HG02981 (cell line): Measurements from ENCODE around the gene COL6A5.

Experiments
- ATAC-seq: cut with Tn5 transposase; IDR thresholded peaks from one replicate; pipeline ENCODE4 v1.9.1; 2021; ENCODE audit warnings: mild to moderate bottlenecking, moderate library complexity; ENCODE audit not compliant: unreplicated experiment

The COL6A5 gene

DNA sequence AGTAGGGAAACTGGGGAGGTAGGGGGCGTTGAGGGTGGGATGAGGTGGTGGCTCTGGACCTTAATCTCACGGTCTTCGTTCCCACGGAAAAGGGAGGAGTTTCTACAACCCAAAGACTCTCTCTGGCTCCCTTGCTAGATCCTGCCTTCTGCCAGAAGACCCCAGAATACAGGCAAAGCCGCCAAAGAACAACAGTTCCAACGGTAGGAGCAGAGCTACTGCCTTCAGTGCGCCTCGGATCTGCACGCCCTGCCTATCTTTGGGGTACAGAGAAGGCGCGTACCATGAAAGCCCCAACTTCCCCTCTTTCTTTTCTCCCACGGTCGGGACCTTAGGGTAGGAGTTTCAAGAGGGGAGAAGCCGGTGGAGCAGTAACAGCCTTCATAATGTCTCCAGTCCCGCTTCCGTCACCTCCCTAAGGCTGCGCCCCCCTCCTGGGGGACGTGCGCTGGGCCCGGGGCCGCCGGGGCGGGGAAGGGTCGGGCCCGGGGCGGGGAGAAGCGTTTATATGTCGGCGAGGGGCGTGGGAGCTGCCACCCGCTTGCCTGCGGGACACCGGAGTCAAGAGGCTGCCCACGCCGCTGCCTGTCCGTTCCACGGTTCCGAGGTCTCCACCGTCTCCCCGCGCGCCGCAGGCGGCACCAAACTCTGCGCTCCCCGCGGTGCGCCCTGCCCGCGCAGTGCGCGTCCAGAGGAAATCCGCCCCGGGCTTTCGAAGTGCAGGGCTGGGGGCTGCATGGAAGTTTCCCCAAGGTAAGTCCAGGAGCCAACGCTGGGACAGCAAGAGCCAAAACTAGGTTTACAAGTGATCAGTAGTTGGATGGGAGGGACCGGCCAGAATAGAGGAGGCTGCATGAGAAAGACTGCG lies 171.4 kb downstream of the COL6A5 start, which contains the start of gene COL6A6:
Gene COL6A6 (plus strand): TSS at position 533 of the 868 bp plus-strand sequence. CDS start 43,188 bp downstream, outside the sequence.
- no peak for ATAC-seq

GRCh38 chr3:130517602-130518001 lies 172.1 kb downstream of the COL6A5 start:
- no peak for ATAC-seq

DNA sequence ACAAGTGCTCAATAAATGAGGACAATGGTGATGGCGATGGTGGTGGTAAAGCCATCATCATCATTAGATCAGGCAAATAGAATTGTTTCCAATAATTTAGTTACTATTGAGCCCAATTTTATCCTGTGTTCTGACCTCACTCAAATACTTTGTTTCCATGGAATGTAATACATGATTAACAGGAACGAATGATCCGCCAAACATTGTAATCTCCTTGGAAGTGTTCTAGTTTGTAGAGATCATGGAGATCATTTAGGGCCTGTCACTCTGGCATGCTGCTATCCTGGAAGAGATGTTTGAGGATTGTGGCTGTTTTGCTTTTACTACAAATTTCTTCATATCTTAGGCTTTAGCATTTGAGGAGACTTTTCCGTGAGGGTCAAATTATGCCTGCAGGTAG lies 174.3 kb downstream of the COL6A5 start:
- ATAC-seq: no peak

GRCh38 chr3:130522399-130522798 lies 176.9 kb downstream of the COL6A5 start:
- ATAC-seq: no peak

GRCh38 chr3:130527426-130527825 lies 182.0 kb downstream of the COL6A5 start:
- ATAC-seq: no peak

GRCh38 chr3:130528120-130528519 lies 182.6 kb downstream of the COL6A5 start:
- no peak for ATAC-seq

- peak; percentile 60 for ATAC-seq
These were observed 184.2 kb downstream of the COL6A5 start for GRCh38 chr3:130529486-130530215.

DNA sequence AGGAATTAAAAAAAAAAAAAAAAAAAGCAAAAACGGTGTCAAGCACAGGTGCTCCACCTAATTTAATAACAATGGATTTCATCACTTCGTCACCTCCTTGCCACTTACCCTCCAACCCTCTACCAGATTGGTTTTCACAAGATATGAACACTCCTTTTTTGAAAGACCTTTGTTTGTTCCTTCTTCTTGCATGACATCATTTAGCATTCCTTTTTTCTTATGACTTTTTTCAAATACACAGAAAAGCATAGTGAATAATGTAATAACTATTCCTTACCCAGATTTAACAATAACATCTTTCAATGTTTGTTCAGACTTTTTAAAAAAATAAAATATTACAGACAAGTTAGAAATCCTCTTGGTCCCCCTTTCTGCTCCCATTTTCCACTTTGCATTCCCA lies 187.8 kb downstream of the COL6A5 start:
- no peak for ATAC-seq
